MCF 10A (cell line): ENCODE results near the gene PTPDC1. TPM values are rescaled to one million over a fixed set of nuclear protein-coding genes. Genes with fewer than 3 reads are reported as not detected.

Experiments used
- BruUV-seq: library from RNA; stranded (reverse); fragments of 400-500 nt; replicated peaks from 2 replicates; lab custom pipeline; 2021; lab: Mats Ljungman, UMichigan
- CTCF ChIA-PET: fragments of 300-600 bp; sonication (Branson Sonifier 250); formaldehyde crosslinking; extraction: SDS; loops from one replicate; lab custom pipeline; 2021; ENCODE audit warnings: antibody characterized with exemption, inconsistent platforms; lab: Yijun Ruan, JAX
- POLR2A ChIA-PET: fragments of 300-600, 350-650 bp; sonication (Branson Sonifier 250); formaldehyde crosslinking; extraction: SDS; loops from one replicate; lab custom pipeline; 2020; ENCODE audit warnings: antibody characterized with exemption, inconsistent platforms; lab: Yijun Ruan, JAX
- DNase-seq: peaks from one replicate; pipeline ENCODE4 v3.0.0-alpha.2; 2018; ENCODE audit not compliant: unreplicated experiment
- H3K27ac Mint-ChIP-seq: one replicate; pipeline ENCODE4 v1.8.0; 2022; ENCODE audit warnings: mild to moderate bottlenecking, low read depth, mixed read lengths; ENCODE audit not compliant: unreplicated experiment
- H3K27me3 Mint-ChIP-seq: one replicate; pipeline ENCODE4 v1.8.0; 2022; ENCODE audit warnings: mixed read lengths; ENCODE audit not compliant: insufficient read depth, unreplicated experiment
- H3K36me3 Mint-ChIP-seq: one replicate; pipeline ENCODE4 v1.8.0; 2022; ENCODE audit warnings: mild to moderate bottlenecking, moderate library complexity, mixed read lengths; ENCODE audit not compliant: insufficient read depth, unreplicated experiment
- H3K4me1 Mint-ChIP-seq: one replicate; pipeline ENCODE4 v1.8.0; 2022; ENCODE audit warnings: mixed read lengths; ENCODE audit not compliant: insufficient read depth, unreplicated experiment
- H3K4me3 Mint-ChIP-seq: one replicate; pipeline ENCODE4 v1.8.0; 2022; ENCODE audit warnings: mild to moderate bottlenecking, moderate library complexity, mixed read lengths; ENCODE audit not compliant: unreplicated experiment
- H3K9me3 Mint-ChIP-seq: one replicate; pipeline ENCODE4 v1.8.0; 2022; ENCODE audit warnings: mixed read lengths; ENCODE audit not compliant: unreplicated experiment
- intact Hi-C: fragments of 100-400 bp; cut with micrococcal nuclease; formaldehyde crosslinking; loops from 2 replicates; pipeline ENCODE4 v1.14.1; 2022
- total RNA-seq: library from RNA; stranded (reverse); gene quantifications from 2 replicates; pipeline ENCODE4 v1.2.3, GENCODE V29; 2022
- TF ChIP-seq, protein P1 (sequence below): fragments of 200-600 bp; IDR thresholded peaks from one replicate; pipeline ENCODE4 v1.8.0; 2022; ENCODE audit warnings: antibody characterized with exemption, mild to moderate bottlenecking; ENCODE audit not compliant: unreplicated experiment

The PTPDC1 gene
- total RNA-seq, 1 experiment from 2014 or later = 42.2 TPM

DNA sequence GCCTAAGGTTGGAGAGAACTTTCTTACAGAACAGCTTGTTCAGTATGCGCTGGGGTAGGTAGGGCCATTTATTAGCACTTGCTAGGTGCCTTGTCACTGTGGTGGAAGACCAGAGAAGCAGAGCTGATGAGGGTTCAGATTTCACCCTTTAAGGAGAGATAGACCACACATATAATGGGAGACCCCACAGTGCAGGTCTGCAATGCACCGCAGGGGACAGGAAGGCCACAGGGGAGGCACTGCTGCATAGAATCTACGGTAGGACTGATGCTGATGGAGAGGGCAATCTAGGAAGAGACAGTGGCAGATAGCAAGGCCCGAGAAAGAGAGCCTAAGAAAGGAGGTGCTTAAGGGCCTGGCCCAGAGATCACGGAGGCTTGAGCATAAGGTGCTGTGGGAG is 64.2 kb downstream of the PTPDC1 start:
- H3K4me3 Mint-ChIP-seq = no peak overlapping the region
- POLR2A ChIA-PET = interaction anchor here (0.7 to 2.1 kb wide), 2 partner anchors 17 to 74 kb away, joined by 3 to 9 read pairs; no protein-coding TSS in a partner anchor
- BruUV-seq = no TSS peak
- CTCF ChIA-PET = no interaction called here
- H3K27me3 Mint-ChIP-seq = no peaks in the 10 kb centered on the region
- TF ChIP-seq, protein P1, sequence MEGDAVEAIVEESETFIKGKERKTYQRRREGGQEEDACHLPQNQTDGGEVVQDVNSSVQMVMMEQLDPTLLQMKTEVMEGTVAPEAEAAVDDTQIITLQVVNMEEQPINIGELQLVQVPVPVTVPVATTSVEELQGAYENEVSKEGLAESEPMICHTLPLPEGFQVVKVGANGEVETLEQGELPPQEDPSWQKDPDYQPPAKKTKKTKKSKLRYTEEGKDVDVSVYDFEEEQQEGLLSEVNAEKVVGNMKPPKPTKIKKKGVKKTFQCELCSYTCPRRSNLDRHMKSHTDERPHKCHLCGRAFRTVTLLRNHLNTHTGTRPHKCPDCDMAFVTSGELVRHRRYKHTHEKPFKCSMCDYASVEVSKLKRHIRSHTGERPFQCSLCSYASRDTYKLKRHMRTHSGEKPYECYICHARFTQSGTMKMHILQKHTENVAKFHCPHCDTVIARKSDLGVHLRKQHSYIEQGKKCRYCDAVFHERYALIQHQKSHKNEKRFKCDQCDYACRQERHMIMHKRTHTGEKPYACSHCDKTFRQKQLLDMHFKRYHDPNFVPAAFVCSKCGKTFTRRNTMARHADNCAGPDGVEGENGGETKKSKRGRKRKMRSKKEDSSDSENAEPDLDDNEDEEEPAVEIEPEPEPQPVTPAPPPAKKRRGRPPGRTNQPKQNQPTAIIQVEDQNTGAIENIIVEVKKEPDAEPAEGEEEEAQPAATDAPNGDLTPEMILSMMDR = no peak
- DNase-seq = no peak
- H3K27ac Mint-ChIP-seq = peak overlapping the region; percentile 14
- no peaks in the 10 kb centered on the region for H3K9me3 Mint-ChIP-seq
- H3K36me3 Mint-ChIP-seq = no peaks in the 10 kb centered on the region
- peaks cover 8% of the 10 kb centered on the region for H3K4me1 Mint-ChIP-seq
- intact Hi-C loops = no loop called here

DNA sequence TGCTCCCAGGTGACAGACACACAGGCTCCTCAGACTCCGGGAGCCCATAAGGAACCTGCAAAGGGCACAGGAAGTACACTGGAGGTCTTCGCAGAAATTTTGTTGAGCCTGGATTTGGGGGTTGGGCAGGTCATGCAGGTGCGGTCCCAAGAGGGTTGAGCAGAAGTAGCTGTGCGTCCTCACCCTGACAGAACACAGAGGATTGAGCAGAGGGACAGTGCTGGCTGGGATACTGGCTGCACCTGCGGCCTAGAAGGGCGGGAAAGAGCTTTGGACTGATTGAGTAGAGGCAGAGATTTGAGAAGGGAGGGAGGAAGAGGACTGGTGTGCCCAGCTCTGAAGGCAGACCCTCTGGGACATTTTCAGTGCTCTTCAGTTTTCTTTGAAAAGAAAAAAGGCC is 65.4 kb downstream of the PTPDC1 start:
- ChIA-PET POLR2A (interaction anchor here (2.1 kb wide), 1 partner anchor 16 kb away, joined by 9 read pairs; no protein-coding TSS in a partner anchor), CTCF (no interaction called here)
- TF ChIP-seq, protein P1 = no peak
- Mint-ChIP-seq H3K4me1 (no peaks in the 10 kb centered on the region), H3K27ac (no peak overlapping the region), H3K4me3 (no peak overlapping the region), H3K36me3 (no peaks in the 10 kb centered on the region), H3K9me3 (peaks cover 7% of the 10 kb centered on the region), H3K27me3 (no peaks in the 10 kb centered on the region)
- no TSS peak for BruUV-seq
- intact Hi-C loops = no loop called here
- DNase-seq = no peak

DNA sequence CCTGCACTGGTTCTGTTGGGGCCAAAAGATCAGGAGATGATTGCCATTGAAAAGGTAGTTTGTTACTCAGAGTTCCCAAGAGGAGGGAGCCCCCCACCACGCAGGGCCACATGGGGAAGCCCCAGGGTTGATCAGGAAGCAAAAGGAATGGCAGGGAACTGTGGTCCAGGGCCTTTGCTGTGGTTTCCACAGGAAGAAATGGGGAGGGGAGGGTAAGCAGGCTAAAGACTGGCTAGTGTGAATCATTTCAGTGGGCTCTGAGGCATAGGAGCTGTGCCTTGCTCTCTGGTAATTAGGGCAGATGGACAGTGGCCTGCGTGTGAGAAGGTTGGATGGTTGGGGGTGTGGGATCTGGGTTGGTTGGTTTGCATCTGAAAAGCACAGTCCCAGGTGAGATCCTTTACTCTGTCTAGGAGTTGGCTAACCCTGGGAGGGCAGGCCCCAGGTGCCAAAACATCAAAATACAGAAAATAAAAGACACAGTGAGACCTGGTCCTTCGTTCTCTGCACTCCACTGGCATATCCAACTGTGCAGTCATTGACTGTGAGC is 66.1 kb downstream of the PTPDC1 start:
- peaks cover 7% of the 10 kb centered on the region for H3K9me3 Mint-ChIP-seq
- TF ChIP-seq, protein P1 = no peak
- CTCF ChIA-PET = no interaction called here
- no peak overlapping the region for H3K27ac Mint-ChIP-seq
- DNase-seq = no peak
- POLR2A ChIA-PET = no interaction called here
- H3K27me3 Mint-ChIP-seq = no peaks in the 10 kb centered on the region
- no peak overlapping the region for H3K4me3 Mint-ChIP-seq
- no TSS peak for BruUV-seq
- intact Hi-C loops = no loop called here
- no peaks in the 10 kb centered on the region for H3K36me3 Mint-ChIP-seq
- H3K4me1 Mint-ChIP-seq = no peaks in the 10 kb centered on the region

DNA sequence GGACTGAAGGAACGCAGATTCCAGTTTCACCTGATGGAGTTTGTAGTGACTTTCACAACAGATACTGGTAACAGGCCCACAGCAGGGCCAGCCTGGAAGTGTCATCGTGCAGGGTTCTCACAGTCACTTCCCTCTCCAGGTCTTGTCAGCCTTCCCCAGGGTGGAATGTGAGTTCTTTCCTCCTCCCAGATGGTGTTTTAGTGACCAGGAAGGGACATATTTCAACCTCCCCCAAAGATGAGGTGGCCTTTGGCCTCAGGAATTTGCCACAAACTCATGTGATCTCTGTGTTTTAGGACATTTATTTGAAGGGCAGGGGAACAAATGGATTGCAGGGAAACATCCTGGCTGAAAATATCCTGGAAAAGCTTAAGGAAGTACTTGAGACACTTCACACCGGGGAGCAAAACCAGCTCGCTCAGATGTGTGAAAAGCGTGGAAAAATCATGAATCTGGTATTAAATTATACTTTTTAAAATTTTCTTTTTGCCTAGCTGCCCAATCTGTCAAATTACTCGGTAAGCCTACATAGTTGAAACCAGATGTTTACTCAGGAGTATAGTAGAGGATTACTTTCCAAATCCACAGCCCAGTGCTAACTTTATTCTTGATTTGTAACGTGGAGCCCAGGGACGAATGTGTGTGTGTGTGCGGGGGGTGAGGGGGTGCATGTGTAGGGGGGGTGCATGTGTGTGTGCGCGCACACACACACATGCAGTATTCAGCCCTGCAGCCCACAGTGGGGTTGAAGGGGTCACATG is 66.8 kb downstream of the PTPDC1 start:
- Mint-ChIP-seq H3K4me1 (no peaks in the 10 kb centered on the region), H3K9me3 (peaks cover 7% of the 10 kb centered on the region), H3K27ac (no peak overlapping the region), H3K36me3 (no peaks in the 10 kb centered on the region), H3K27me3 (no peaks in the 10 kb centered on the region), H3K4me3 (no peak overlapping the region)
- CTCF ChIA-PET = no interaction called here
- TF ChIP-seq, protein P1 = no peak
- intact Hi-C loops = no loop called here
- POLR2A ChIA-PET = interaction anchor here (9.4 kb wide), 1 partner anchor 11 kb away, joined by 196 read pairs; no protein-coding TSS in a partner anchor
- BruUV-seq = no TSS peak
- no peak for DNase-seq
